Skin of body (tissue), 2 donors: ENCODE results near the gene KLHL13. TPM values are rescaled to one million over a fixed set of nuclear protein-coding genes. Genes with fewer than 3 reads are reported as not detected.
"Not testable (repeated sequence)": the region's sequence is repeated elsewhere in the genome, so short reads cannot be mapped to it uniquely, and the experiment has no call there.

Experiments
- DNase-seq: peaks from one replicate; lab custom pipeline; 2025; lab: John Stamatoyannopoulos, UW
- total RNA-seq: library from RNA; depleted of rRNA; stranded (reverse); fragments of >200 nt; gene quantifications from one replicate; pipeline ENCODE4 v1.2.3, GENCODE V29; 2014

The KLHL13 gene
- total RNA-seq, 1 donor from 2014 or later, result 19.9 TPM

- no peak for DNase-seq
These were observed 121.2 kb downstream of the KLHL13 start for GRCh38 chrX:117995378-117995777.

DNA sequence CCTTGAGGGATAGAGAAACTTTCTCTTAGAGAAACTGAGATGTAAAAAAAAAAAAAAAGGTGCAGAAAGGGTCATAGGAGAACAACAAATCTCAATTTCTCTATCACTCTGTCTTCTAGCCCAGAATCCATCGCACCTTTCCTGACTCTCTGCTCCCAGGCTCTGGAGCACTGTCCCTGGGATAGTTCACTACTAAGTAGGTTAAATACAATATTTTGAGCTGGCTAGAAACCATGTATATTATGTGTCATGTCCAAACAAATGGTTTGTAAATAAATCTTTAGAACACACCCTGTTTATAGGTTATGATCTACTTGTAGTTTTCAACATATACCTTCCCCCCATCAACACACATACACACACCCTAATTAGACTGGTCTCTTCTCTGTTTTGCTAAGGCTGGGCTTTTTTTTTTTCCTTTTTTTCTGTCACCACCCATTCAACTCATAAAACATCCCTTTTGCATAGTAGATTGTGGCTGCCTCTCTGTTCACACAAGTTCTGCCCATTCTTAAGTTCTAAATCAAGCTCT, 124.4 kb downstream of the KLHL13 start:
- no peak for DNase-seq

GRCh38 chrX:117990438-117990837, 126.2 kb downstream of the KLHL13 start:
- DNase-seq, result no peak

DNA sequence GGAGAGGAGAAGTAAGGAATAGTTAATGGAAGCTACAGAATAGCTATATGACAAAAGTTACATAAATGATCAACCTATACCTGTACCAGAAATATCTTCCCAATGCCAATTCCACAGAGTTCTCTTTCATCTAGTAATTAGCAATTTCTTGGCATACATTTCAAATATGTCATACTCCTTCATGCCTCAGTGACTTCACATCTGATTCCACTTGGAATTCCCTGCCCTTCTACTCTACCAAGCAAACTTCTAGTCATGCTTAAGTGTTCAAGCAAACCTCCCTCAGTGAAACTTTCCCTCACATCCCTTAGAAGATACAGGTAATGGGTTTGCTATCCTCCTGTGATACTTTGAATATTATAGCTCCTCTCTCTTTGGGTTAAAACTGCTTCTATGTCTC, 127.1 kb downstream of the KLHL13 start:
- DNase-seq, result no peak

- no peak for DNase-seq
These were observed 129.2 kb downstream of the KLHL13 start for GRCh38 chrX:117987373-117987772.

DNA sequence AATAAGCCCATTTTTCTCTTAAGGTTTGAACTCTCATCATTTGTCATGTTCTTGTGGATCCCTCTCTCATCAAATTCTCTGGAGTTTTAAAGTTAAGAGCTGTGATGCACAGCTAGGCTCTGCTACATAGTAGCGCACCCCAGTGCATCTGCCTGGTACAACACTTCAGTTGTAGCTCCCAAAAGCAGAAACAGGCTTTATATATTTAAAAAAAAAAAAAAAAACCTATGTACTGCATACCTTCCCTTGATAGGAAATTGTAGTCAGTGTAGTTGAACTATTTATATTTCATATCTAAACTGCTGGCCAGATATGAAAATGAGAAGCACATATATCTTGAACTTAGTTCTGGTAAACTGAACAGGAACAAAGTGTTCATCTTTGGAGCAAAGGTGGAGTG, 131.4 kb downstream of the KLHL13 start:
- DNase-seq, result no peak

DNA sequence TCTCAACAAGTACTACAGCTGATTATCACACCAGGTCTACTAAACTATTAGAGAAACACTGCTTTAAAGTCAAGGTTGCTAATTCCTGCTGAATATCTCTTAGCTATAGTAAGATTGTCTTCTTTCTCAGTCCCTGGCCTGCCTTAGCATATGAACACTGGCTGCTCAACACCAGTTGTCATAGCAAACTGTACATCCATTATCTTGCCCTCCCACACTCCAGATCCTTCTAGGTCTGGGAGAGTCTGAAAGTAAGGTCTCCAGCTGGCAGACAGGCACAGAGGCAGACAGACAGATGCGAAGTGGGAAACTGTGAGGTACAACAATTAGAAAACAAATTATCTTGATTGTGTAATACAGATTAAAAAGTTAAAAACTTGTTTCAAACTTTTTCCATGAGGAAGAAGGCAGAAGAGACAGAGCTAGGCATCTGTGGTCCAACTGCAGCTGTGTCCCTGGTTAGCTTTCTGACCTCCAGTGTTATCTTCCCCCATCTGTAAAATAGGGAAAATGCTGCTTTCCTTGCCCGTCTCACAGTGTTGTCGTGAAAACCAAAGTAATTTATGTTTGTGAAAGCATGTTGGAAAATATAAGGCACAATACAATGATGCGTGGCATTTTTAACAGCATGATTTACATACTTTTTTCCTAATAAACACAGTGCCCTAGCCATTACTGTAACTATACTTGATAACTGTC, 133.8 kb downstream of the KLHL13 start:
- no peak for DNase-seq

- DNase-seq, result no peak
These were observed 138.2 kb downstream of the KLHL13 start for GRCh38 chrX:117978402-117978801.

DNA sequence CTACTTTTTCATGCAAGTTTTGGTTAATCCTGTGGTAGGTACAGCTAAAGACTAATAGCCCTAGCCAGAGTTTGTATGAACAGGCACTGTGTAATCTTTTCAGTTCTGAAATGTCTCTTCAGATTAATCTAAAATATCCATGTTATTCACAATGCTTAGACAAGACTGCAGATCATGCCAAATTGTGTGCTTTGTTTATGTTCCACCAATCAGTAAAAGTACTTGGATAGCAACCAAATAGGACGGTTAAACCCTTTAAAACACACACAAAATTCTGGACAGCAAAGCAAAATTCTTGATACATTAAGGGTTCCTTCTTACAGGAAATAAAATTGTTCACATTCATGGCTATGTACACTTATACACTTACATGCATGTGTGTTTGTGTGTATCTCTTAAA, 139.1 kb downstream of the KLHL13 start:
- no peak for DNase-seq

- no peak for DNase-seq
These were observed 143.4 kb downstream of the KLHL13 start for GRCh38 chrX:117973110-117973807.

DNA sequence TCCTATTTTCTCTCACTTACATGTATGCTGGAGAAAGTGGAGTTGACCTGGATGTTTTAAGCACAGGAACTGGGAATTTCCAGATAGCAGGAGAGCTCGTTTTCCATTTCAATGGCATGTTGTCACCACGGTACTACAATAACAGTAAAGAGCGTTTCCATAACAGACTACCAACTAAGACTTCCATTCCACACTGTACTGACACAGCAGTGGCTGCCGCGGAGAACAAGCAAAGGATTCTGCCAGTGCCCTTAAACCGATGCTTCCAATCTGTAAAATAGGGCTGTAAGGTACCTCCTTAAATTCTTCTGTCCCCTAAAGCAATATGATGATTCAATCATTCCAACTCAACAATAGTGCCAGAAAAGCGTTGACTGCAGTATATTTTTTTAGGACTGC, 143.9 kb downstream of the KLHL13 start:
- DNase-seq, result no peak

- DNase-seq, result no peak
These were observed 146.8 kb downstream of the KLHL13 start for GRCh38 chrX:117969782-117970181.

- DNase-seq, result no peak
These were observed 147.3 kb downstream of the KLHL13 start for GRCh38 chrX:117969328-117969727.

- no peak for DNase-seq
These were observed 157.6 kb downstream of the KLHL13 start for GRCh38 chrX:117959045-117959444.

DNA sequence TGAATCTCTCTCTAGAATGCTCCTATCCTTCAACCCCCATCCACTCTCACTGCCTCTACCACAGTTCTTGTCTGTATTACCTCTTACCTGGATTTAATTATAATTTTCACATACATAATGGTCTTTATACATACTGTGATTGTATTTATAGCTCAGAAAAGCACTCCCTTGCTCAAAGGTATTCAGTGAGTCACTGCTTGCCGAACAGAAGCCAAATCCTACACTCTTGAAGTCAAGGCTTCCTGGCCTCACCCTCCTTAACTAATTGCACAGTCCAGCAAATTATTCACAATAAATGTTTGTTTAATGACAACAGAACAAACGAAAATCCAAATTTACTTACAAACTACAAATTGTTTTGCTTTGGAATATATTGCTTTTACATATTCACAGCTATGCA, 159.5 kb downstream of the KLHL13 start:
- no peak for DNase-seq

DNA sequence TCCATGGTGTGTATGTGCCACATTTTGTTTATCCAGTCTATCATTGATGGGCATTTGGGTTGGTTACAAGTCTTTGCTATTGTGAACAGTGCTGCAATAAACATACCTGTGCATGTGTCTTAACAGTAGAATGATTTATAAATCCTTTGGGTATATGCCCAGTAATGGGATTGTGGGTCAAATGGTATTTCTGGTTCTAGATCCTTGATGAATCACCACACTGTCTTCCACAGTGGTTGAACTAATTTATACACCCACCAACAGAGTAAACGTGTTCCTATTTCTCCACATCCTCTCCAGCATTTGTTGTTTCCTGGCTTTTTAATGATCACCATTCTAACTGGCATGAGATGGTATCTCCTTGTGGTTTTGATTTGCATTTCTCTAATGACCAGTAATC, 177.3 kb downstream of the KLHL13 start:
- not testable (repeated sequence) for DNase-seq

GRCh38 chrX:117936118-117936517, 180.5 kb downstream of the KLHL13 start:
- no peak for DNase-seq

GRCh38 chrX:117930116-117930515, 186.5 kb downstream of the KLHL13 start:
- not testable (repeated sequence) for DNase-seq

- no peak for DNase-seq
These were observed 196.9 kb downstream of the KLHL13 start for GRCh38 chrX:117919755-117920154.

GRCh38 chrX:117910216-117910615, 206.4 kb downstream of the KLHL13 start:
- no peak for DNase-seq

GRCh38 chrX:117898226-117898625, 218.4 kb downstream of the KLHL13 start:
- no peak for DNase-seq

DNA sequence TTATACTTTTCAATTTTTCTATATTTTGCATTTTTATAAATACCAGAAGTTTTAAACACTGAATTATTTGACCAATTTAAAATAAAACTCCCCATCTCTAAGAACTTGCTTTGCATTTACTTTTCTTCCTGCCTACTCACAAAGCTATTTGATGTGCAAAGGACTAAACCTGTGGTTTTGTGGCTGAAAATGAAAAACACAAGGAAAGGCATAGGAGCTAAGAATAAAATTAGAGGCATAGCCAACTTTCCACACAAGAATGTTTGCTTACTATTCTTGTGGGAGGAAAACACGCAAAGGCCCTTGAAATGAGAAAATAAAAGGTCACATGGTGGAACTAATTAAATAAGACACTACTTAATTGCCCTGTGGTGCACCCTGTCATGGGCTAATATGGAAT, 221.2 kb downstream of the KLHL13 start:
- no peak for DNase-seq

- DNase-seq, result no peak
These were observed 224.1 kb downstream of the KLHL13 start for GRCh38 chrX:117892469-117892868.
